ENCODE data around the gene RHOF.

GRCh38 chr12:121774968-121775474 is 18.5 kb downstream of the RHOF start:
- TF ChIP-seq CREB5 (CRISPR knock-in tag; IDR thresholded peaks at IDR 0.05; ENCODE audit: low read depth), result no peak
- TF ChIP-seq PATZ1 (CRISPR knock-in tag; IDR thresholded peaks at IDR 0.05; ENCODE audit: borderline replicate concordance), result no peak
- TF ChIP-seq ZC3H10 (CRISPR knock-in tag; IDR thresholded peaks at IDR 0.05), result no peak
- TF ChIP-seq ZNF8 (CRISPR knock-in tag; IDR thresholded peaks at IDR 0.05), result no peak
- no peak for TF ChIP-seq ESRRG (CRISPR knock-in tag; IDR thresholded peaks at IDR 0.05)
- no peak for TF ChIP-seq TSHZ2 (CRISPR knock-in tag; IDR thresholded peaks at IDR 0.05)
- no peak for TF ChIP-seq TCF4 (CRISPR knock-in tag; IDR thresholded peaks at IDR 0.05; ENCODE audit: borderline replicate concordance)
- no peak for TF ChIP-seq ZFP30 (CRISPR knock-in tag; IDR thresholded peaks at IDR 0.05)
- TF ChIP-seq POU6F1 (CRISPR knock-in tag; IDR thresholded peaks at IDR 0.05; ENCODE audit: borderline replicate concordance, low read depth), result no peak
- TF ChIP-seq CSDC2 (CRISPR knock-in tag; IDR thresholded peaks at IDR 0.05), result no peak
- TF ChIP-seq SNAI2 (CRISPR knock-in tag; IDR thresholded peaks at IDR 0.05), result no peak
- no peak for TF ChIP-seq ARNTL (CRISPR knock-in tag; IDR thresholded peaks at IDR 0.05; ENCODE audit: borderline replicate concordance, low read depth)

Measured in SK-N-SH treated with all-trans-retinoic acid at 6 μM for 48 hours (cell line).